Fibroblast of skin of left quadriceps (primary cell): Measurements from ENCODE around the gene IGF1R.

Experiments used
- DNase-seq, 2 experiments: peaks; one replicate each; pipeline ENCODE4 v3.0.0-alpha.2; 2013; ENCODE audit warnings: low read depth in 2 of 2

Gene IGF1R

DNA sequence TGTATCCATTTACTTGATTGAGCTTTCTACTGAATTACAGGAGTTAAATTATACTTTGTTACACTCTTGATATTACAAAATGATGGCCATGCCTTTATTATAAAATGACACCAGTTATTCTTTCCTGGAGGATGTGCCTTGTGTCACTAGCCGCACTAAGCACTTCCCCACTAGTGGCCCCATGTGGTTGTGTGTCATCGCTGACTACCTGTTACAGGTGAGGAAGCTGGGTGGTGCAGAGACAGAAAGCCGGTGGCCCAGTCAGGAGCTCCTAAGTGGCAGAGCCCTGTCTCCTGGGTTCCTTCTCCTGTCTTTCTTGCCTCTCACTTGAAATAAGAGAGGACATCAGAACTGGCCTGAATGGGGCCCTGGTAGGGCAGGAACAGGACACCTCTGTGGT is 96.8 kb downstream of the IGF1R start:
- no peak for DNase-seq

DNA sequence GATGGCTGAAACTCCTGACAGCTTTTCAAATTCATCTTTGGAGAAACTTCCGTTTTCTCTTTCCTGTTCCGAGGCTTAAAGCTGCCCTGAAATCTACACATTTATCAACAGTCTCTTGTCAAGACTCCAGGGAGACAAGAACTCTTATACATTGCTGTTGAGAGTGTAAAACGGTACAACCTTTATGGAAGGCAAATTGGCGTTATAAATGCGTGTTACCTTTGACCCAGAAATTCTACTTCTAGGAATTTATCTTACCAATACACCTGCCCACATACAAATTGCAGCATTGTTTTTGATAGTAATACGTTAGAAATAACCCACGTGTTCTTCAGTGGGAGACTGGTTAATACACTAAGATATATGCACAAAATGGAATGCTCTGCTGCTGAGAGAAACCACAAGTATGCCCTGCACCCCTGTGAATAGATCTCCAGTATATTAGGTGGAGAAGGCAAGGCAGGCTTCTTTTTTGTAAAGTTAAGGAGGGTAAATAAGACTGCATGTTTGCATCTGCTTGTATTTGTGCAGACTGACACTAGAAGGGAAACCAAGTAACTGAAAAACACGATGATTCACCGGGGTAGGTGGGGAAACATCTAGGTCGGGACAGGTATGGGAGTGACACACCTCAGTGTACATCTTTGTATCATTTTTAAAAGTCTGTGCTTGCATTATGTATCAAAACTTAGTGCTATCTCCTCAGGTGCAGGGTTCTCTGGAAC is 97.5 kb downstream of the IGF1R start:
- DNase-seq = no peak

DNA sequence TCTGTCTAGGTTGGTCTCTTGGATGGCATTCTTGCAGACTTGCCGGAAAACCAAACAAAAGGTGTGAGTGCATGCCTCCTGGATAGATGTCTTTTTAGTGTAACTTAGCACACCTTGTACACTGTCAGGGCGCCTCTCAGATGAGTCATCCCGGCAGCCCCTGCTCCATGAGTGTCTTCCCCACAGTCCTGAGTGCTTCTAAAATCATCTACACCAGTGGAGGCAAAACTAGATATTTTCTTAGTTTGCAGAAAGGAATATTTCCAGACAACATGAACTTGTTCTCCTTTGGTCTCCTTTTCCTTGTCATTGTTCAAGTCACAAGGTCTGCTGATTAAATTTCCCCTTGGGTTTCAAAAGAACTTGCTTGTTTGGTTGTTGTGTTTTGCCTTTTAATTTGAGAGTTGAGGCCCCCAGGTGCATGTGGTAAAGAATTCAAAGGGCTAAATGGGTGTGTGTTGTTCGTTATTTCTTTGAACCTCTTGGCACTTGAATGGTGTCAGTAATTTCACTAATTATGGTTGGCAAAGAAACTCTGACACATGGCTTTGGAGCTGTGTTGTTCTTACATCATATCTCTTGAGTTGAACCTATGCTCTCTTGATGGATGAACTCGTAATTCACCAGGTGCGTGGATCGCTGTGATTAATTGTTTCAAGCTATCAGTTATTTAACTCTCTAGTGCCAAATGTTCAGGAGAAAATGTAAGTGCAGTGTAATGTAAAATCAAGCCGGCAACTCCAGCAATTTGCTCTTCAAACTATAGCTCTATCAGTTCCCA is 98.2 kb downstream of the IGF1R start:
- no peak for DNase-seq

DNA sequence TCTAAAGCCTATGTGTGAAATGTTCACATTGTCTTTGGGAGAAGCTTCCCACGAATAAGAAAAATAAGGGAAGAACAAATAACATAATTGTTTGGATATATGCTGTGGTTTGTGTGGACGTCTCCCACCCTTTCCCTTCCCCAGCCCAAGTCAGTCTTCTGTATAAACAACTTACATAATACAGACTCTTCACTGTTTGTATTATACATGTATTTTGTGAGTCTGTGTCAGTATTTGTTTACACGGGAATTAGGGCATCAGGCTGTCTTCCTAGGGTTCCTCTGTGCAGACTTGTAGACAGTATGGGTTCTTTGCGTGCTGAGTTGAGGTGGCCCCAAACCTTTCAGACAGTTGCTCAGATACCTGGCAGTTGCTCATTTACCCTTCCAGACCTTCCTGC is 103.4 kb downstream of the IGF1R start:
- DNase-seq = no peak

DNA sequence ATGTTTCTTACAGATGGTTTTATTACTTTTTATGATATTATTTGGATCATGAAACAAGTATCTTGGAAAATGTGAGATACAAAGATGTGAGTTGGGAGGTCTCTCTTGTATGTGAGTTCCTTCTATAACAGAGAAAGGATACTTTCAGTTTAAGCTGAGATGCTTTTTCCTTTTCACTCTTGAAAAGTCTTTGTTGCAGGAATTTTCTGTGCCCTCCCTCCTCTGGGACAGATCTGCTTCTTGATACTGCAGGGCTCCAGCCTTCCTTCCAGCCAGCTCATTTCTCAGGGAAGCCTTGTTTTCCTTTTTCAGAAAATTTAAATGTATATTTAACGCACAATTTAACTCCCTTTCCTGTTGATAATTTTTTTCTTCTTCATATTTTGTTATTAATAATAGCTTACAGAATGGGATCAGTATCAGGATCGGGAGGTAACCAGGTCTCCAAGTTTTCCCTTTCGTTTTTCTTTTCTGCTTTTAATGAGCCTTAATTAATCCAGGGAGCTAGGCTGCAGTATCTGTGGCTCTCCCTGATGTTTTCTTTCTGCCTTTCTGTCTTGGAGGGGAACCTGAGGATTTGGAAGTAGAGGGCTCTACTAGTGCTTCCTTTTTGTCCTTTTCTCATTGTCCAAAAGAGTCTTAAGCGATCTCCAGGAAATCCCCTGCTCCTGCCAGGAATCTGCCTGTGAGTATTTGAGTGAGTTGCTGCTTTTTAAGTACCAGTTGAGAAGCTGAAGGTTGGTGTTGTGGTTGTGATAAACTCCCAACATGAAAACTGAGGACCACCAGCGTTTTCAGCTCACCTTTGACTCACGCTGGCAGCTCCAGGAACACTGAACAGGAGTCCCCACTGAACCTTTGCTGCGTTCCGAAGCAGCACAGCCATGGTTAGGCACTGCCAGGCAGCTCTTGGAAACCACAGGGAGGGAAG is 105.7 kb downstream of the IGF1R start:
- no peak for DNase-seq

DNA sequence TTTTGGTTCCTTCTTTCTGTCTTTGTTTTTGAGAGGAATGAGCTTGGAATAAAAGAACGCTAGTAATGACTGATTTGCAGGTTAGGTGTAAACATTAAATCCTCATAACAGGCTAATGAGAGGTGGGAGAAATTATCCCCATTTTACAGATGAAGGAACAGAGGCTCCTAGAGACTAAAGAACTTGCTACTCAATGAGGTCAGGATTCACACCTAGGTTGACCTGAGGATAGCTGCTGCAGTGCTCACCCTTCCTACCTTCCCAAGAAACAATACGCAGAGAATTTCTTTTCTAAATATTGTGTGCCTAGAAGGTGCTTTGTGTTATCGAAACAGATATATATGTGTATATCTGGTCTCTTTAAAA is 106.3 kb downstream of the IGF1R start:
- no peak for DNase-seq

DNA sequence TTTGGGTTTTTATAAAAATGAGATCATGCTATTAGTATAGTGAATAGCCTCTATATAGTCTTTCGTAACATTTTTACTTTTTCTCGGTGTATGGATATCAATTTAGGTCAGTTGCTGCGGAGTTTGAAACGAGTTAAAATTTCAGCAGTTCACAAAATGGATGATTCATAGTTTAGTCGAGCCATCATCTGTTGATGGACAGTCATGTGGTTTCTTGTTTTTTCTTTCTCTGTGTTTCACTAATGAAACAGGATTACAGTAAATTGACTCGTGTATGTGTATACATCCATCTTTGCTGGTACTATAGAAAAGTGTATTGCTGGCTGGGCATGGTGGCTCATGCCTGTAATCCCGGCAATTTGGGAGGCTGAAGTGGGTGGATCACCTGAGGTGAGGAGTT is 106.8 kb downstream of the IGF1R start:
- no peak for DNase-seq

DNA sequence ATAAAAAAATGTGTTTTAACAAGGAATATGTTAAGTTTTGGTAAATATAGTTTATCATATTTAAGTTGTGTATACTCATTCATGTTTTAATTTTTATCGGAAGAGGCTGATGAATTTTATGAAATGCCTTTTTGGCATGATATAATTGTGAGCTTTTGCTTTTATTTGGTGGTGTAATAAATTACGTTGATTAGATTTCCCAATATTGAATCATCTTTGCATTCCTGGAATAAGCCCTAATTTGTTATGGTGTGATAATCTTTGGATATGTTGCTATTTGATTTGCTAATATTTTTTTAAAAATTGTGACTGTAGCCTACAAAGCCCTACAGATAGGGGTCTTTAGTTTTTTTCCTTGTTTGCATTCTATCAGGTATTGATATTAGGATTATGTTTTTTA is 107.4 kb downstream of the IGF1R start:
- no peak for DNase-seq

DNA sequence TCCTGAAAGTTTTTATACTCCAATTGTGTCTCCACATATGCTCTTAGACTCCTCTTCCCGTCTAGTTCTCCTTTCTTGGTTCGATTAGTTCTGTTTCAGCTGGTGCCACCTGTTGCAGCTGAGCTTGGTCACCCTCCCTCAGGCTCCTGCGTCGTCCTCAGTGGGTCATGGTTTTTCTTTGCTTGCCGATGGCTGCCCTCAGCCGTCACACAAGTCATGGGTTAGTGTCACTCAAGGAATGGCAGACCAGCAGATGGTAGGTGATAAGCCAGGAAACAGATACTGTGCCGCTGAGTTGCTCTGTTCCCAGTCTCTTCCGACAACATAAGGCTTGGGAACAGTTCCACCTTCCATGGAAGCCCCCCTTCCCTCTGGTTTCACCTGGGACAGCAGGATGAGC is 109.9 kb downstream of the IGF1R start:
- no peak for DNase-seq

DNA sequence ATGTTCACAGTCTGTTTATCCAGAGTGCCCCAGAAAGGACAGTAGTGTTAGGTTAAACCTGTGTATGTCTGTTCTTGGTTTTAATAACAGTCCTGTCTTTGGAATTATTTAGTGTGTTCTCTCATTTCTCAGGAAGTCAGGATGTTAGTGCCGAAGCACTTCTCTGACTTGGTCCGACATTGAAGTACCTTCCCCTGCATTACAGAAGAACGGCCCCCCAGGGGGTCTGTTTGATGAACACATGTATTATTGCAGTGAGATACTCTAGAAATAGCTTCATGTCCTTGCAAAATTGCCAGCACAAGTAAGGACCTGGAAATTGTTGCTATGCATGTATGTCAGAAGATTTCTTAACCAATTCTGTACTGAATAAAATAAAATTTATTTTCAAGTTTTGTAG is 110.9 kb downstream of the IGF1R start:
- DNase-seq = no peak

DNA sequence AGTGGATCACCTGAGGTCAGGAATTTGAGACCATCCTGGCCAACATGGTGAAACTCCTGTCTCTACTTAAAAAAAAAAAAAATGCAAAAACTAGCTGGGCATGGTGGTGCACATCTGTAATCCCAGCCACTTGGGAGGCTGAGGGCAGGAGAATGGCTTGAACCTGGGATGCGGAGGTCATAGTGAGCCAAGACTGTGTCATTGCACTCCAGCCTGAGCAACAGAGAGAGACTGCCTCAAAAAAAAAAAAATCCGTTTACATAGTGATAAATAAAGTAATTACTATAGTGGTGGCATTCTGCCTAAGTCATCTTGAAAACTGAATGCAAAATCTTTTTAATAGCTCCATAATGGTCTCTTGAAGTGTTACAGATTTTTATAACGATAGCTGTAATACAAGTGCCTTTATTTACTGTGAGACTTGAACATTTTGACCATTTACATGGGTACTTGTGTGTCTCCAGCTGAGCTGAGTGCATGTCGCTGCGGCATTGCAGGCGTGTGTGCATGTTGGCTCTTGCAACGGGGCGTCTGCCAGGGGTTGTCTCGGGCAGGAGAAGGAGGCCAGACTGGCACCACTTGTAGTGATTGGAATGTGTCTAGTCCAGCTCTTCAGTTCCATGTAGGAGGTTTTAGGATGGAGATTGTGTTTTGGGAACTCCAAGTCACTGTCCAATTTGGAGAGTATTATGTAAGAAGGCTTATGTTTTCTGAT is 111.9 kb downstream of the IGF1R start:
- DNase-seq = no peak

DNA sequence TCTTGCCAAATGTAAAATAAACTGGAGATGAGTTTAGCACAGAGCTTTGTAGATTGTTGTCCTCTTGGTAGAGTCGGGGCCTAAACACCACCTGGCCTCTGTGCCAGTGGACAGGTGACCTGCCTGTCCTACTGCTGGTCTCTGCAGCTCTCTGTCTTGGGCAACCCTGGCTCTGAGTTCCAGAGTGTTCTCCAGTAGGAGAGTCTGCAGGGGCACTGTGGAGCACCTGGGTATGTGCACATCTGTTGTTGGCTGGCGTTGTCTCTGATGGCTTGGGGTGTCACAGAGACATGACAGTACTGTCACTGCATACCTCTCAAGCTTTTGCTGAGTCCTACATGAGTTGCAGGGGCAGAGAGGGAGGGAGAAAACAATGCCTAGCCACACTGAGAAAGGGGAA is 112.6 kb downstream of the IGF1R start:
- DNase-seq = no peak

DNA sequence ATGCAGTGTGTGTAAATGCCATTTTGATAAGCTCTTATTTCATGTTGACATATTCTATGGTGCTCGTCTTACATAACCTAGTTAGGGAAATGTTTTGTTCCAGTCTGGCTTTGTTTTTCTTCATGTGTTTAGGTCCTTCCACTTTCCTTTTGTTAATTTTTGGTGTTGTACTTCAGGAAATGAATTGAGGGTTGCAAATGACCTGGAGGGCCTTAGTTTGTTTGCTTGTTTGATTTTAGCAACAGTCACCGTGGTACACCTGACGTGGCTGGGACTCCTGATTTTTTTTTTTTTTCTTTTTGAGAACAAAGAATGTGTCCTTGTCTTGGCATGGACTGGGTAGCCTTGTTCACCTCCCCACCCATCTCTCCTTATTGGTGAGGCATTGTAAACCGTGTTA is 114.8 kb downstream of the IGF1R start:
- no peak for DNase-seq

DNA sequence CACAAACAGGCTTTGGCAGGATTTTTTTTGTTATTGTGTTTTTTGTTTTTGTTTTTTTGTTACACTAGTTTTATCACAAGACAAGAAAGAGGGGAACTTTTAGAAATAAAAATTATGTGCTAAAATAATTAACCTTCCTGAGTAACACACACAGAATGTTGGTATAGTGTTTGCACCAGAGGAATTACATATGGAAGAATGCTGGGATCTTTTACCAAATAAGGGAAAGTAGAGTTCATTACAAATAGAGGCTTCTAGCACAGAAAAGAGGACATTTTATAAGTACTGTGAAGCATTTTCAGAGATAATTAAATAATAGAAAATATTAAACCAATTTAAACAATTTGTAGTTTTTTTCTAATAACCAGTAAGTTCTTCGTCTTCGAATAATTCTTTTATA is 116.0 kb downstream of the IGF1R start:
- DNase-seq = no peak

DNA sequence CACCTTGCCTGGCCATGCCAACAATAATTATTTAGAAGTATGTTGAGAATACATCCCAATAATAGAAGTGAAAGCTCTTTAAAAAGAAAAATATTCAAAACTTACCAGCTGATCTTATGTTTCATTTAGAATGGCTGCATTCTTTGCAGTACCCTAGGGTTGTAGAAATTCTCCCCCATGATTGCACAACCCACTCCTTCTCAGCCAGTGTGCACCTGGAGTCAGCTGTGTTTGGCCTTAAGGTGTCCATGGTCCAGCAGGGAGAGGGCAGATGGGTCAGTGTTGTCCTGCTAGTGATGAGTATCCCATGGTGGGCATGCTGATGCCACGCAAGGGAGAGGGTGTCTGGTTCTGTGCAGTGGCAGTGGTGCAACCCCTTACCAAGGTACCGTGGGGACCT is 117.3 kb downstream of the IGF1R start:
- no peak for DNase-seq

DNA sequence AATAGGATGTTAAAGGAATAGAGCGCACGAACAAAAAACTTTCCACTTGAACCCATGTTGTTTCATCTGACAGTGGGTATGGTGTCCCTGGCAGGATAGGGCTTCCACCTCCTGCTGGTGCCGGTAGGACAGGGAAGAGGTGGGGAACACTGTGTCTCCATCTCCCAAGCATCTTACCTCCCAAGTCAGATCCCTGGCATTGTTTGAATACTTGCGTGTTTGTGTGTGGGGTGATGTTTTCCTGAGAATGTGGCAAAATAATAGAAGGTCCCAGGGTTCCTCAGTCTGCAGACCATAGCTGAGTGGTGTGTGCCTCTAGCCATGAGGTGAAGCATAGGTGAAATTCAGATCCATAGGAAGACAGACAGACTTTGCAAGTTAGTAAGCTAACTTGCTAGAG is 119.4 kb downstream of the IGF1R start:
- no peak for DNase-seq

DNA sequence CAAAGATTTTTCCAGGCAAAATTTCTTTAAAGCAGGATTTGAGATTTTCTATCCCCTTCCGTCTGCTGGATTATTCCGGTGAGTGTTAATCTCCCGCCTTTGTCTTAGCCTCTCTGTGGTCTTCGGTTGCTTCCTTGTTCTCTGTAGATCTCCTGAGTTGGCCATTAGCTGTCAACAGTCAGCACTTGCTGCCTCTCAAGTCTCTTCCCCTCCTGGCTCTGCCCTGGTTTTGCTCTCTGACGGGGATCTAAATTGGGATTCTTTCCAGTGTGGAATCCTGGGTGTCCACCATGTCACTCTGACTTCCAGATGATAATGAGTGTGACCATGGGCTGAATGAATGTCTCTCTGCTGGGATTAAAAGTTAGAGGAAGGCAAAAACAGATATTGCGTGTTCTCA is 121.5 kb downstream of the IGF1R start:
- no peak for DNase-seq

DNA sequence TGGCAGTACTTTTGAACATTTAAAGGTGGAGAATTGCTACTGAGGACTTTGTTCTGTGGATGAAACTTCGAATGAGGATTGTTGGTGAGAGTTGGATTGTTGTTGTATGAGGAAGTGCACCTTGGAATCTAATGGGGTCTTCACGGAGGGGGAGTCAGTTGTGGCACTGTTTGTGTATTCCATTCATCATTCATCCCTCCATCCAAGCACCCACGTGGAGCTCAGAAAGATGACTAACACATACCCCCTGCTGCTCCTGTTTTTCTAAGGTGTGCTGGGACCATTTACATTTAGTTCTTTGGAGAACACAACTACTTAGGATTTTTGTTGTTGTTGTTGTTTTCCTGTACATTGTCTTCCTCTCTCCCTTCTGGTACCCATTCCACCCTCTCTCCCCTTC is 122.6 kb downstream of the IGF1R start:
- no peak for DNase-seq

DNA sequence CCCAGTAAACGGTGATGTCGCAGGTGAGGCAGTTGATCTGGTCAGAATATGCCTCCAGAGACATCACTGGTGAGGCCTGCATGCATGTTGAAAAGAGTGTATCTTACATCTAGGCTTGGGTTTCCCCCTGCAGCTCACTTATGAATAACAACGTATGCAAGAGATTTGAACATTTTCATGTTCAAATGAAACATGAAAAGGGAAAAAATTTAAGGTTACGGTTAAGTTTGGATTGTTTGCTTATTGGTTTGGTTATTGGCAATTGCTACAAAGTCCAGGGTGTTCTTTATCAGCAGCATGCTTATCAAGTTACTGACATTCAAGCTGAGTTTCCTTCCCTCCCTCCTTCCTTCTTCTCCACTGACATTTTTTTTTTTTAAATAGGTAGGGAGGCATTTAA is 123.2 kb downstream of the IGF1R start:
- DNase-seq = no peak

DNA sequence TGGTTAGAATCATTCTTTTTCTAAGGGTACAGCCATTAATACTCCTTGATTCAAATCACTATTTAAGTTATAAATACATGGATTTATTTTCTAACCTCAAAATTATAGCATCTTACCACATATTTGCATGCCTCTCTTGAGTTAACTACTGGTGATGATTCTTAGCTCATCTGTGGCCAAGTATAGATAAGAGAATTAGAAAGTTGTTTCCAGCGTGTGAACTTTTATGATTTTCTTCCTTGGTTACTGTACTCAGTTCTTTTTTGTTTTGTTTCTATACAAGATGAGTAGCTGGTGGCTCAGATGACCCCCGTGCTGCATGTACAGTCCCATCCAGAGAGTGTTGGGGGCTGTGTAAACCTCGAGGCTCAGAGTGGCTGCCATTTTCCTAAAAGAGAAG is 124.6 kb downstream of the IGF1R start:
- no peak for DNase-seq

DNA sequence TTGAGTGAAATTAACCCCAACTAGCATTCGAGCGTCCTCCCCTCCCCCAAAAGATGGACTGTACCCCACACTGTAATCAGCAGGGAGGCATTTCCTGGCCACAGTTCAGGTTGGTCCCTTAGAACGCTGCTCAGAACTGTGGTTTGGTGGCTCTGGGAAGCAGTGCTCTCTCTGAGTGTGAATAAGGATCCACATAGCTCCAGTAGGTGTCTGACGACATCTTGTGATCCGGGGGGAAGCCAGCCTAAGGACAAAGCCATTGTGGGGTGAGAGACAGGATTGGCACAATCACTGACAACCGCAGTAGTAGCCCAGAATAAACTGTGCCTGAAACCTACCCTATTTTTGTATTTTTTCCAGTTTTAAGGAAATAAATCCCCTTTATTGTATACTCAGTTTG is 125.3 kb downstream of the IGF1R start:
- DNase-seq = no peak
